Gastroesophageal sphincter (tissue), 3 donors: ENCODE results near the gene ODAD4.
"Not testable (repeated sequence)": the region's sequence is repeated elsewhere in the genome, so short reads cannot be mapped to it uniquely, and the experiment has no call there.

Source experiments
- CTCF ChIP-seq, 4 experiments: fragments of 200-600 bp in 2 of 4; fragments of 450-650 bp in 2 of 4; sonication (generic) in 1 of 4; IDR thresholded peaks; one replicate each; pipeline ENCODE4 v1.5.1; 2017 to 2019; ENCODE audit warnings: antibody characterized with exemption in 4 of 4, mild to moderate bottlenecking in 2 of 4, moderate library complexity in 2 of 4
- EP300 ChIP-seq: sonication (generic); formaldehyde crosslinking; IDR thresholded peaks from one replicate; pipeline ENCODE4 v1.6.1; 2017; ENCODE audit warnings: antibody characterized with exemption, mild to moderate bottlenecking
- POLR2A ChIP-seq, 2 donors: fragments of 450-650 bp; IDR thresholded peaks; one replicate each; pipeline ENCODE4 v1.6.1; 2017; ENCODE audit warnings: antibody characterized with exemption in 2 of 2, mild to moderate bottlenecking in 2 of 2, moderate library complexity in 1 of 2
- POLR2AphosphoS5 ChIP-seq: sonication (generic); formaldehyde crosslinking; IDR thresholded peaks from one replicate; pipeline ENCODE4 v1.6.1; 2017; ENCODE audit warnings: antibody characterized with exemption

GRCh38 chr17:42010266-42010680 lies 79.9 kb downstream of the ODAD4 start:
- TF ChIP-seq CTCF (IDR thresholded peaks at IDR 0.05); POLR2AphosphoS5; POLR2A (IDR thresholded peaks at IDR 0.05); EP300: not testable (repeated sequence)
